G401 (cell line): ENCODE measurements around the gene ZIM2. TPM values are rescaled to one million over a fixed set of nuclear protein-coding genes. Genes with fewer than 3 reads are reported as not detected.

ENCODE experiments used
- DNase-seq: peaks from one replicate; pipeline ENCODE4 v3.0.0-alpha.2; 2015; ENCODE audit warnings: low spot score
- in situ Hi-C: cut with HindIII; loops from 2 replicates; pipeline ENCODE4 v1.10.0; 2016; ENCODE audit warnings: low sequenced_read_pairs, mixed read lengths
- total RNA-seq: library from RNA; depleted of rRNA; stranded (reverse); fragments of >200 nt; shearing (Covaris generic); gene quantifications from 2 replicates; pipeline ENCODE4 v1.2.3, GENCODE V29; 2014

Gene ZIM2
- total RNA-seq, 1 experiment from 2014 or later, result not detected

GRCh38 chr19:56814656-56815055 is 25.9 kb downstream of the ZIM2 start:
- in situ Hi-C loops, result no loop called here
- no peak for DNase-seq

DNA sequence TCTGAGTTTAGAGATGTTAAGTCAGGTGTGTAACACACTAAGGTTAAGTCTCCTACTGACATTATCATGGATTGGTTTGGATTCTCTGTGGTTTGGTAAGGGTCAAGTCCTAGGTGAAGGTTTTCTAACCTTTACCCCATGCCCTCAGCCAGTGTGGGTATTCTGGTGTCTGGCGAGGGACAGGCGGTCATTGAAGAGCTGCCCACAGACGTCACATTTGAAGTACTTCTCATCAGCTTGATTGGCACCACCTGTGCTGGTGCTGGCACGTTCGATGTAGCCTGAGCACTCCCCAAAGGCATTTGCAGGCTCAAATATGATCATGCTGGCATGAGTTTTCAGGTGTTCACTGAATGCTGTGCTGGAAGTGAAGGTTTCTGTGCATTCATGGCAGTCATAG is 27.0 kb downstream of the ZIM2 start:
- in situ Hi-C loops, result no loop called here

GRCh38 chr19:56811480-56811879 is 29.0 kb downstream of the ZIM2 start:
- DNase-seq, result no peak
- in situ Hi-C loops, result no loop called here

More for the DNA sequence above, 27.0 kb downstream of the ZIM2 start:
- DNase-seq, result no peak

DNA sequence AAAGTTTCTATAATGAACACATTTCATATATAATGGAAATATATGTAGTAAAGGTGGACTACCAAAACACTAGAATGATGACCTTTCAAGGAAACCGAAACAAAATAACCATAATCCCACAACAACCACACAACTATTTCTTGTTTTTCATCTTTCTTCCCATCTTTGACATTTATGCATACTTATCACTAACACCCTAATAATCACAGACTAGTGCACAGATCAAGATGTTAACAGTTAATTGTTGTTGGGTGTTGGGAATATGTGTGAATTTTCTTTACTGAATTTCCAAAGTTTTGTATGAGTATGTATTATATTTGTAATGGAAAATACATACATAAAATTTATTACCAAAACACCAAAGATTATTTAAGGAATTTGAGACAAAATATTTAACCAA is 30.3 kb downstream of the ZIM2 start:
- in situ Hi-C loops, result no loop called here

GRCh38 chr19:56808717-56809392 is 31.7 kb downstream of the ZIM2 start:
- in situ Hi-C loops, result no loop called here
- no peak for DNase-seq

More for the DNA sequence above, 30.3 kb downstream of the ZIM2 start:
- DNase-seq, result no peak

DNA sequence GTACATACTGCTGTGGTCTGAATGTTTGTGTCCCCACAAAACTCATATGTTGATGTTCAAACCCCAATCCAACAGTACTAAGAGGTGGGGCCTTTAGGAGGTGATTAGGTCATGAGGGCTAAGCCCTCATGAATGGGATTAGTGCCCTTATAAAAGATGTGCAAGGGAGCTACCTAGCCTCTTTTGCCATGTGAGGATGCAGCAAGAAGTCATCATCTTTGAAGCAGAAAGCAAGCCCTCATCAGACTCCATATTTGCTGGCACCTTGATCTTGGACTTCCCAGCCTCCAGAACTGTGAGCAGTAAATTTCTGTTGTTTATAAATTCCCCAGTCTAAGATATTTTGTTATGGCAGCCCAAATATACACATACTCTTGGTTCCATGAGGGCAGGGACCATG is 33.9 kb downstream of the ZIM2 start:
- in situ Hi-C loops, result no loop called here

DNA sequence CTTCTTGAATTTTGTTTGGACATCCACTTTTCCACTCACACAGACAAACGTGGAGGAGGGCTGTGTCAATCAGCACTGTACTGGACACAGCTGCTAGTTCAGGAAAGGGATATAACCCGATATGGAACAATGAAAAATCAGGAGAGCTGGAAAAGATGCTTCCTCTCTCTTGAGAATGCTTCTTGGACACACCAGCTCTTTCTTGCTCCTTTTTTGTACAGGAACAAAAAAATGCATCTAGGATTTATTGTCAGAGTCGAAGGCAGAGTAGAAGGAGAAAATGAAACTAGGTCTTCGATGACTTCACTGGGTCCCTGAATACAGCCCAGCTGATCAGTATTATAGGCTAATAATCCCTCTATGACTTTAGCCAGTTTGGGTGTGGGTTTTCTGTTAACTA is 62.2 kb downstream of the ZIM2 start:
- in situ Hi-C loops, result no loop called here
- DNase-seq, result no peak

More for the DNA sequence above, 33.9 kb downstream of the ZIM2 start:
- no peak for DNase-seq

- in situ Hi-C loops, result no loop called here
- DNase-seq, result no peak
These were observed 70.9 kb downstream of the ZIM2 start for GRCh38 chr19:56769650-56770049.

- peak; percentile 81 for DNase-seq
- in situ Hi-C loops, result no loop called here
These were observed 75.4 kb downstream of the ZIM2 start for GRCh38 chr19:56765137-56765536.

GRCh38 chr19:56764196-56764695 is 76.3 kb downstream of the ZIM2 start:
- in situ Hi-C loops, result no loop called here
- DNase-seq, result no peak

DNA sequence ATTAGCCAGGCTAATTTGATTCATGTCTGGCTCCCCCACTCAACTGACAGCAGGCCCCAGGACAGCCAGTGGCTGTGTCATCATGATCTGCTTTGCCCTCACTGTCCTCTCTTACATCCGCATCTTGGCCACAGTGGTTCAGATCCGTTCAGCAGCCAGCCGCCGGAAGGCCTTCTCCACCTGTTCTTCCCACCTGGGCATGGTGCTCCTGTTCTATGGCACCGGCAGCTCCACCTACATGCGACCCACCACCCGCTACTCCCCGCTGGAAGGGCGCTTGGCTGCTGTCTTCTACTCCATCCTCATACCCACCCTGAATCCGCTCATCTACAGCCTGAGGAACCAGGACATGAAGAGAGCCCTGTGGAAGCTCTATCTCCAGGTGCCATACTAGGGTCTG is 79.7 kb downstream of the ZIM2 start:
- in situ Hi-C loops, result no loop called here
- DNase-seq, result no peak

DNA sequence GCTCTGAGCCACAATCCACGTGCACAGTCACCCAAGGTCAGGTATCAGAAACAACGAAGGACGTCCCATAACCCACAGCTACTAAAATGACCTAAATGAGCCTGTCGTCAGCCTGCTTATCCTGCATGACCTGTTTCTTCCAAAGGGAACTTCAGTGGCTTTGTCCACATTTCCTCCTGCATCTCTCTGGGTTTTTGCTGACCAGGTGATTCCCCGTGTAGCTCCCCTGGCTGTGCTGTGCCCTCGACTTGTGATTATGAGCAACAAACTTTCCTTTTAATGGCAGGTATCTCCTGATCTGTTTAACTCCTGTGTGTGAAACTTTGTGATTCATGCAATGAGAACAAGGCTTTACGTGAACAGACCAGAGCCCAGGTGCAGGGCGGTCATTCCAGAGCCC is 81.0 kb downstream of the ZIM2 start:
- DNase-seq, result no peak
- in situ Hi-C loops, result no loop called here

DNA sequence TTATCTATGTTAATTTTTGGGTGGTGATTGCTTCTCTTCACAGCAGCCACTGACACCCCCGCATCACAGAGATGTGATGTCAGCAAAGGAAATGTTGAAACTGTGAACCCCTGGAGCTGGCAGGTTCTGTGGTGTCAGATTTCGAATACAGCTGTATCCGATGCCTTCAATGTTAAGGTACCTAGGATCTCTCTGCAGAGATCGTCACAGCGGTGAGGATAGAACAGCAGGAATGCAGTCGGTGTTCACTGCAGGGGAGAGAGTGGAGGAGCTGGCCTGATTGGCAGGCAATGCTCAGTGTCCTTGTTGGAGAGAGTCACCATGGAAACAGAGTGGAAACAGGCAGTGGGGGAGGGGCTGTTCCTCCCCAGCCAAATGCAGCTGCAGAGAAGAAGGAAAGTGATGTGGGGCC is 89.4 kb downstream of the ZIM2 start:
- peak; percentile 35 for DNase-seq
- in situ Hi-C loops, result no loop called here

- in situ Hi-C loops, result no loop called here
- no peak for DNase-seq
These were observed 89.9 kb downstream of the ZIM2 start for GRCh38 chr19:56750658-56751057.

DNA sequence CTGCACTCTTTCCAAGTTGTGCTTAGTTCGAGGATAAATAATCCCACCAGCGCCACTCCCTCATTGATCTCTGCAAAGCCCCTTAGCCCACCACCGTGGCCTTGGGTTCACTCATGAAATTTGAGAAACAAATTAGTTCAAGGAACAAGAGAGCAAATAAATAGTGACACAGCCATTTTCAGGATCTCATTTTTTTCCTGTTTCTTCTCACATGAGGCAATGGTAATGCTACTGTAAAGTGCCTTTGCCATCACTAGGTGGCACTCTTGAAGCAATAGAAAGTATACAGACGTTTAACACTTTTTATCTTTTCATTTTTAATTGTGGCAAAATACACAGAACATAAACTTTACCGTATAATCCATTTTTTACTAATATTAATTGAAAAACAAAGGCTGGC is 92.1 kb downstream of the ZIM2 start:
- in situ Hi-C loops, result no loop called here
- DNase-seq, result peak; percentile 55

- DNase-seq, result no peak
- in situ Hi-C loops, result no loop called here
These were observed 94.2 kb downstream of the ZIM2 start for GRCh38 chr19:56746367-56746766.

- no peak for DNase-seq
These were observed 100.0 kb downstream of the ZIM2 start for GRCh38 chr19:56740501-56740900.

GRCh38 chr19:56736571-56736970 is 104.0 kb downstream of the ZIM2 start:
- DNase-seq, result no peak
- in situ Hi-C loops, result no loop called here

More at GRCh38 chr19:56740501-56740900, 100.0 kb downstream of the ZIM2 start:
- in situ Hi-C loops, result no loop called here

- DNase-seq, result no peak
- in situ Hi-C loops, result no loop called here
These were observed 107.5 kb downstream of the ZIM2 start for GRCh38 chr19:56732976-56733375.

- DNase-seq, result no peak
- in situ Hi-C loops, result no loop called here
These were observed 112.8 kb downstream of the ZIM2 start for GRCh38 chr19:56727677-56728076.

DNA sequence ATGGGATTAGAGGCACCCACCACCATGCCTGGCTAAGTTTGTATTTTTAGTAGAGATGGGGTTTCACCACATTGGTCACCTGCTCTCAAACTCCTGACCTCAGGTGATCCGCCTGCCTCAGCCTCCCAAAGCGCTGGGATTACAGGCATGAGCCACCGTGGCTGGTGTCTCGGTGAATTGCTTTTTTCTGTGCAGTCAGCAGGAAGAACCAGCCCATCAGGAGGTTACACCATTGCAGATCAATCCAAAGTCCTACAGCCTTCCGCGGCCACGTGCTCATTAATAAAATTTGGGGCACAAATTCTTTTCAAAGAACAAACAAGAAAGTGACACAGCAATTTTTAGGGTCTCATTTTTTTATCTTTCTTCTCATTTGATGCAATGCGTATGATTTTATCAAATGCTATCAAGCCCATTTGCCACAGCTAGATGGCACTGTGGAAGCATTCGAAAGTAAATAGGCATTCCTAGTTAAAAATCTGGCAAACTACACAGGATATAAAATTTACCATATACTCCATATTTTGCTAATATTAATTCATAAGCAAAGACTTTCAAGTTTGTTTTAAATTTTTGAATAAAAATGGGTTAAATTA is 114.6 kb downstream of the ZIM2 start:
- peak; percentile 61 for DNase-seq
- in situ Hi-C loops, result no loop called here
